GM12878 (cell line): ENCODE results near the gene ELOVL5. TPM values are rescaled to one million over a fixed set of nuclear protein-coding genes. Genes with fewer than 3 reads are reported as not detected.

Experiments used
- ATAC-seq: fragments of 200-7000 bp; cut with Tn5 transposase; 3 replicates; pipeline ENCODE4 v1.9.1; 2020; ENCODE audit warnings: mild to moderate bottlenecking, moderate library complexity
- BruUV-seq: library from RNA; stranded (reverse); fragments of 400-500 nt; replicated peaks from 2 replicates; lab custom pipeline; 2021; lab: Mats Ljungman, UMichigan
- CTCF ChIA-PET: fragments of 300-600 bp; sonication (Branson Sonifier 250); formaldehyde crosslinking; extraction: SDS; loops from one replicate; lab custom pipeline; 2021; ENCODE audit warnings: inconsistent platforms; lab: Yijun Ruan, JAX
- POLR2A ChIA-PET: fragments of 350-600 bp; formaldehyde crosslinking; extraction: SDS; loops from one replicate; lab custom pipeline; 2021; ENCODE audit warnings: inconsistent platforms; lab: Charles Lee
- RAD21 ChIA-PET: fragments of 300-600 bp; sonication (Branson Sonifier 250); formaldehyde crosslinking; loops from one replicate; lab custom pipeline; 2023; ENCODE audit warnings: antibody characterized with exemption; ENCODE audit not compliant: unreplicated experiment; lab: Charles Lee
- SMC1A ChIA-PET: fragments of 300-600 bp; sonication (Branson Sonifier 250); formaldehyde crosslinking; loops from one replicate; lab custom pipeline; 2023; ENCODE audit not compliant: unreplicated experiment, uncharacterized antibody; lab: Charles Lee
- DNase-seq: peaks from one replicate; pipeline ENCODE4 v3.0.0-alpha.2; 2011; ENCODE audit warnings: low read depth, low spot score
- FAIRE-seq: peaks from 3 replicates; lab custom pipeline; 2011; peaks lifted over from hg19 to GRCh38; lab: Jason Lieb, UNC
- H2AFZ ChIP-seq: 2 replicates; pipeline ENCODE4 v1.6.0; 2011; ENCODE audit warnings: low read depth, low read length, control low read depth; ENCODE audit not compliant: control insufficient read depth
- H3K27ac ChIP-seq: 2 replicates; pipeline ENCODE4 v1.5.1; 2011; ENCODE audit warnings: control low read depth; ENCODE audit not compliant: control insufficient read depth, insufficient read depth
- H3K27me3 ChIP-seq, 2 experiments: replicated peaks in 1 of 2; 2 replicates each; pipeline versions ENCODE4 v1.6.0 to v1.6.1; 2011; ENCODE audit warnings: low read length in 1 of 2; ENCODE audit not compliant: control insufficient read depth in 2 of 2, insufficient read depth in 2 of 2
- H3K36me3 ChIP-seq, 2 experiments: 2 replicates each; pipeline ENCODE4 v1.5.1; 2011; ENCODE audit warnings: low read length in 1 of 2; ENCODE audit not compliant: control insufficient read depth in 2 of 2, insufficient read depth in 2 of 2
- H3K4me1 ChIP-seq: 2 replicates; pipeline ENCODE4 v1.6.1; 2011; ENCODE audit warnings: mild to moderate bottlenecking, low read length, moderate library complexity, mixed read lengths; ENCODE audit not compliant: control insufficient read depth, insufficient read depth
- H3K4me2 ChIP-seq: 2 replicates; pipeline ENCODE4 v1.6.0; 2011; ENCODE audit warnings: control low read depth; ENCODE audit not compliant: control insufficient read depth, insufficient read depth
- H3K4me3 ChIP-seq: fragments of 200-600 bp; sonication (generic); 2 replicates; pipeline ENCODE4 v1.5.1; 2016
- H3K79me2 ChIP-seq: 2 replicates; pipeline ENCODE4 v1.6.0; 2011; ENCODE audit warnings: low read length; ENCODE audit not compliant: control insufficient read depth, insufficient read depth
- H3K9ac ChIP-seq: 2 replicates; pipeline ENCODE4 v1.8.0; 2011; ENCODE audit warnings: low read length, control low read depth, mixed read lengths; ENCODE audit not compliant: control insufficient read depth, insufficient read depth
- H3K9me3 ChIP-seq: replicated peaks from 3 replicates; pipeline ENCODE4 v1.5.1; 2011; ENCODE audit warnings: mild to moderate bottlenecking, low read length; ENCODE audit not compliant: control insufficient read depth, insufficient read depth
- H4K20me1 ChIP-seq: 2 replicates; pipeline ENCODE4 v1.6.0; 2011; ENCODE audit not compliant: control insufficient read depth, insufficient read depth
- ATF3 ChIP-seq: IDR thresholded peaks from 2 replicates; pipeline ENCODE4 v1.6.1; 2011; ENCODE audit warnings: low read depth, mild to moderate bottlenecking, low read length, moderate library complexity, borderline replicate concordance; ENCODE audit errors: extremely low read depth
- BACH1 ChIP-seq: fragments of 450-650 bp; IDR thresholded peaks from 2 replicates; pipeline ENCODE4 v1.6.1; 2017; ENCODE audit warnings: mild to moderate bottlenecking, borderline replicate concordance
- CHD4 ChIP-seq: fragments of 200-600 bp; sonication (generic); IDR thresholded peaks from 2 replicates; pipeline ENCODE4 v1.6.1; 2016; ENCODE audit warnings: mild to moderate bottlenecking
- CREM ChIP-seq: IDR thresholded peaks from 2 replicates; pipeline ENCODE4 v1.6.1; 2014; ENCODE audit warnings: antibody characterized with exemption, low read depth
- E4F1 ChIP-seq: fragments of 450-650 bp; IDR thresholded peaks from 2 replicates; pipeline ENCODE4 v1.6.1; 2018; ENCODE audit warnings: borderline replicate concordance, mild to moderate bottlenecking; ENCODE audit not compliant: partially characterized antibody
- FOXM1 ChIP-seq: IDR thresholded peaks from 2 replicates; pipeline ENCODE4 v1.6.1; 2012; ENCODE audit warnings: low read depth, mild to moderate bottlenecking, inconsistent platforms, low read length, moderate library complexity
- LARP7 ChIP-seq: fragments of 450-650 bp; IDR thresholded peaks from 2 replicates; pipeline ENCODE4 v1.6.1; 2017; ENCODE audit warnings: mild to moderate bottlenecking
- NBN ChIP-seq: fragments of 450-650 bp; IDR thresholded peaks from 2 replicates; pipeline ENCODE4 v1.6.1; 2016
- NFIC ChIP-seq: IDR thresholded peaks from 2 replicates; pipeline ENCODE4 v1.6.1; 2012; ENCODE audit warnings: low read depth, mild to moderate bottlenecking, inconsistent platforms, low read length, moderate library complexity
- RCOR1 ChIP-seq: conservative IDR thresholded peaks from 2 replicates; pipeline ENCODE4 v1.6.1; 2012; ENCODE audit warnings: low read depth, low read length, improper control_type of control experiment
- RELB ChIP-seq: fragments of 450-650 bp; IDR thresholded peaks from 2 replicates; pipeline ENCODE4 v1.6.1; 2017; ENCODE audit warnings: low read depth, mild to moderate bottlenecking, moderate library complexity
- USF1 ChIP-seq: IDR thresholded peaks from 2 replicates; pipeline ENCODE4 v1.6.1; 2011; ENCODE audit warnings: borderline replicate concordance, low read depth, mild to moderate bottlenecking, moderate library complexity, mixed read lengths, low read length; ENCODE audit not compliant: insufficient read depth; ENCODE audit errors: extremely low read length
- whole genome bisulfite sequencing: methylation state at CpG from one replicate; pipeline ENCODE4 v1.1.6; 2016; ENCODE audit warnings: low lambda C conversion rate; ENCODE audit not compliant: insufficient replicate concordance, insufficient coverage; ENCODE audit errors: missing lambda C conversion rate; 5-methylcytosine and 5-hydroxymethylcytosine counted together
- in situ Hi-C: fragments of 300-500 bp; cut with MboI; formaldehyde crosslinking; loops from 9 replicates; pipeline ENCODE4 v1.14.3; 2018; ENCODE audit warnings: mixed read lengths
- intact Hi-C: fragments of 100-400 bp; cut with micrococcal nuclease; formaldehyde crosslinking; loops from one replicate; pipeline ENCODE4 v1.14.2; 2022; ENCODE audit not compliant: unreplicated experiment
- polyA plus RNA-seq, 11 experiments: library from polyadenylated mRNA; depleted of rRNA in 4 of 11; unstranded in 6 of 11; stranded (reverse) in 5 of 11; fragments of >200 nt; fragmentation: Nextera tagmentation in 4 of 11; fragmentation: Illumina TruSeq in 1 of 11; extraction: Ambion mirVana in 4 of 11; extraction: Trizol in 1 of 11; gene quantifications; 1 replicate in 1 of 11; 2 replicates in 10 of 11; pipeline versions ENCODE4 v1.2.1 to v1.2.3, GENCODE V29; 2011 to 2016; ENCODE audit warnings: inconsistent platforms in 2 of 11, missing spikeins in 2 of 11, low read depth in 1 of 11
- total RNA-seq, 4 experiments: library from RNA; depleted of rRNA in 3 of 4; stranded (reverse); fragments of >200 nt in 3 of 4; fragmentation: Illumina TruSeq in 1 of 4; extraction: Trizol in 1 of 4; gene quantifications; 2 replicates each; pipeline versions ENCODE4 v1.2.1 to v1.2.3, GENCODE V29; 2013 to 2021

The ELOVL5 gene
- total and polyA plus RNA-seq, 10 of the 15 experiments (the other 5 are each of a cell fraction or from before 2014, with no cell fraction given), result 156 to 241 (median 196) TPM

GRCh38 chr6:53251033-53251672 lies 97.6 kb downstream of the ELOVL5 start (continued):
- TF ChIP-seq RELB, result no peak

GRCh38 chr6:53250176-53251032 lies 98.3 kb downstream of the ELOVL5 start:
- in situ Hi-C loops, result no loop called here
- POLR2A ChIA-PET, result interaction anchor here (0.9 to 1.6 kb wide), 2 partner anchors 13 to 29 kb away, joined by 3 to 4 read pairs; no protein-coding TSS in a partner anchor
- FAIRE-seq, result no peak
- Histone ChIP-seq H3K36me3 (no peaks in the 10 kb centered on the region), H3K4me3 (no peak overlapping the region), H3K9me3 (no peaks in the 10 kb centered on the region), H3K79me2 (no peaks in the 10 kb centered on the region), H3K9ac (no peak overlapping the region), H3K4me2 (no peak overlapping the region), H4K20me1 (no peaks in the 10 kb centered on the region), H3K4me1 (peaks cover 3% of the 10 kb centered on the region), H3K27ac (no peak overlapping the region), H3K27me3 (no peaks in the 10 kb centered on the region), H2AFZ (no peak overlapping the region)
- DNase-seq, result no peak
- SMC1A ChIA-PET, result interaction anchor here (0.6 to 1.6 kb wide), 9 partner anchors 19 to 189 kb away, joined by 3 to 9 read pairs (median 3); no protein-coding TSS in a partner anchor
- 63% methylated on average over 8 of the region's 8 CpGs for WGBS
- intact Hi-C loops, result loop anchor here (10.0 kb wide), 1 partner anchor 474 kb away; no protein-coding TSS in a partner anchor
- CTCF ChIA-PET, result interaction anchor here (0.6 to 1.3 kb wide), 7 partner anchors 28 to 186 kb away, joined by 3 to 6 read pairs (median 4); no protein-coding TSS in a partner anchor
- RAD21 ChIA-PET, result interaction anchor here (1.0 to 1.2 kb wide), 2 partner anchors 62 to 75 kb away, joined by 3 to 4 read pairs; no protein-coding TSS in a partner anchor
- peak; percentile 59 for ATAC-seq
- TF ChIP-seq NBN (no peak), E4F1 (no peak), CREM (no peak), LARP7 (no peak), FOXM1 (no peak), USF1 (no peak), BACH1 (no peak), RCOR1 (no peak), CHD4 (no peak), ATF3 (no peak), NFIC (no peak)
- no TSS peak for BruUV-seq
